D721Med (cell line): ENCODE results near the gene KMT5B.
"Not testable (repeated sequence)": the region's sequence is repeated elsewhere in the genome, so short reads cannot be mapped to it uniquely, and the experiment has no call there.

Source experiments
- DNase-seq: peaks from one replicate; pipeline ENCODE4 v3.0.0; 2011; ENCODE audit warnings: low spot score; ENCODE audit not compliant: insufficient read length
- FAIRE-seq: peaks from 2 replicates; lab custom pipeline; 2011; peaks lifted over from hg19 to GRCh38; lab: Jason Lieb, UNC
- TF ChIP-seq, protein P1 (sequence below): IDR thresholded peaks from 2 replicates; pipeline ENCODE4 v1.5.1; 2012; ENCODE audit warnings: mild to moderate bottlenecking, control low read depth; ENCODE audit not compliant: insufficient read depth; ENCODE audit errors: missing control alignments

KMT5B gene

DNA sequence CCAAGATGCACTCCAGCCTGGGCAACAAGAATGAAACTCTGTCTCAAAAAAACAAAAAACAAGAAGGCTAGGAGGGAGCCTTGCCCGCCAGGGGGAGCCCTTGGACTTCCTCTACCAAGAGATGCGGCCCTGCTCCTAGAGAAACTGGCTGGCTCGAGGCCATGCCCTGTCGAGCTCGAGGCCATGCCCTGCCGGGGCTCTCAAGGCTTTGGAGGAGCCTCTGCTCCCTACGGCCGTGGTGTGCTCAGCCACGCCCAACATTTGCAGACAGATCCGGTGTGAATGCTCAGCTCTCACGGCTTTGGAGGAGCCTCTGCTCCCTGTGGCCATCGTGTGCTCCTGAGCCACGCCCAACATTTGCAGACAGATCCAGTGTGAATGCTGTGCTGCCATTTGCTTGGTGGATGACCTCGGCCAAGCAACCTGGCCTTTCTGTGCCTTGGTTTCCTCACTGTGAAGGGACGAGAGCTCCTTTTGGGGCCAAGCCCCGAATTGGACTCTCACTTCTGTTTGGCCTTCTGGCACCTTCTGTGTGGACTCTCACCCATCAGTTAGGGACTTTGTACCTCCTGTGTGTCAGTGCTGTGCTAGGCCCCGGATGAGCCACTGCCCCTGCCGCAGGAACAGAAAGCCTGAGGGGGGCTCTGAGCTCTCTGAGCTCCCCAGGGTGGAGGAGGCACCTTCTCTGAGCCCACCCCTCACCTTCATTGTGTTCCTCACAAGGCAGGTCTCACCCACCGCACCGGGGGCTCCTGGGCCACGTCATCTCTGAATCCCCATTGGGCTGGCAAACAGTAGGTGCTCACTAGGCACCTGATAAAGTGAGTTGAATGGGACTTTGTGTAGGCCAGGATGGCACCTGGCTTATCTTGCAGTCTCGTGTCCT lies 44.6 kb upstream of the KMT5B start:
- TF ChIP-seq, protein P1, sequence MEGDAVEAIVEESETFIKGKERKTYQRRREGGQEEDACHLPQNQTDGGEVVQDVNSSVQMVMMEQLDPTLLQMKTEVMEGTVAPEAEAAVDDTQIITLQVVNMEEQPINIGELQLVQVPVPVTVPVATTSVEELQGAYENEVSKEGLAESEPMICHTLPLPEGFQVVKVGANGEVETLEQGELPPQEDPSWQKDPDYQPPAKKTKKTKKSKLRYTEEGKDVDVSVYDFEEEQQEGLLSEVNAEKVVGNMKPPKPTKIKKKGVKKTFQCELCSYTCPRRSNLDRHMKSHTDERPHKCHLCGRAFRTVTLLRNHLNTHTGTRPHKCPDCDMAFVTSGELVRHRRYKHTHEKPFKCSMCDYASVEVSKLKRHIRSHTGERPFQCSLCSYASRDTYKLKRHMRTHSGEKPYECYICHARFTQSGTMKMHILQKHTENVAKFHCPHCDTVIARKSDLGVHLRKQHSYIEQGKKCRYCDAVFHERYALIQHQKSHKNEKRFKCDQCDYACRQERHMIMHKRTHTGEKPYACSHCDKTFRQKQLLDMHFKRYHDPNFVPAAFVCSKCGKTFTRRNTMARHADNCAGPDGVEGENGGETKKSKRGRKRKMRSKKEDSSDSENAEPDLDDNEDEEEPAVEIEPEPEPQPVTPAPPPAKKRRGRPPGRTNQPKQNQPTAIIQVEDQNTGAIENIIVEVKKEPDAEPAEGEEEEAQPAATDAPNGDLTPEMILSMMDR = peak; percentile 78
- peak; percentile 89 for DNase-seq
- no peak for FAIRE-seq

DNA sequence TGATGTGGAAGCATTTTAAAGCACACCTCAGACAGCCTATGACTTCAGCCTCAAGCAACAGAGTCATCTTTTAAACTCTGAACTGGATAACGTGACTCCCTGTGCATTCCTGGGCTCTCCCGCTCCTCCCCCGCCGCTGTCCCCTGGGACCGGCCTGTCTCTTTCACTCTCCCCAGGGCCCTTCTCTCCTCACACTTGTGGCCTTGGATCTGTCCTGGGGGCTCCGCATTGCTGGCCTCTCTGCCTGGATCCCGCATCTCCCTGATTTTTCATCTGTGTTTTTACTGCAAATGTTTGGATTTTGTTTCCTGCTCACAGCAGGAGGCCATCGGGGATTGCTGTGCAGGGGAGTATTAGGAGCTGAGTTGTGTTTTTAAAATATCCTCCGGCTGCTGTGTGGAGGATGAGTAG lies 43.2 kb upstream of the KMT5B start:
- FAIRE-seq (no peak), DNase-seq (no peak)
- TF ChIP-seq, protein P1 = no peak

GRCh38 chr11:68255526-68255925 lies 42.4 kb upstream of the KMT5B start:
- FAIRE-seq = no peak
- TF ChIP-seq, protein P1 = no peak
- DNase-seq = no peak

DNA sequence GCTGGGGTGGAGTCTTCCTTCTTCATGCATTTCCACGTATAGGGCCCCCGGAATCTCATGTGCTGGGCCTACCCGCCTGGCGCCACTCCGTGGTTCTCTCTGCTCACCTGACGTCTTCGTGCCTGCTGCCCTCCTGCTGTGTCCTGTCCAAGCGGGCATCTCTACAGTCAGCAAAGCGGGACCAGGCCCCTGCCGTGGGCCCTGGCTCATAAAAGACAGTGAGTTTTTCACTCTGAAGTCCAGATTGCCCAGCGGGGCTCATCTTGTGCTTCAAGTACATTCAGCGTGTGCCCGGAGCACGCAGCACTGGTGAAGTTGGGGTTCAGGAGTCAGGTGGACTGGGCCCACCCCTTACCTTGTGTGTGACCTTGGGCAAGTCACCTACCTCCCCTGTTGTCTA lies 41.3 kb upstream of the KMT5B start:
- no peak for DNase-seq
- no peak for FAIRE-seq
- TF ChIP-seq, protein P1 = no peak

- TF ChIP-seq, protein P1 = no peak
- FAIRE-seq (no peak), DNase-seq (no peak)
These were observed 38.7 kb upstream of the KMT5B start for GRCh38 chr11:68251765-68252164.

DNA sequence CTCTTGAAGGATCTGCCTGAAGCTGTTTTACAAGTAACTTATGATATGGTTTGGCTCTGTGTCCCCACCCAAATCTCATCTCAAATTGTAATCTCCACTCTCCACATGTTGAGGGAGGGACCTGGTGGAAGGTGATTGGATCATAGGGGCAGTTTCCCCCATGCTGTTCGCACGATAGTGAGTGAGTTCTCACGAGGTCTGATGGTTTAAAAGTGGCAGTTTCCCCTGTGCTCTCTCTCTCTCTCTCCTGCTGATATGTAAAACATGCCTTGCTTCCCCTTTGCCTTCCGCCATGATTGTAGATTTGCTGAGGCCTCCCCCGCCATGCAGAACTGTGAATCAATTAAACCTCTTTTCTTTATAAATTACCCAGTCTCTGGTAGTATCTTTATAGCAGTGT lies 31.8 kb upstream of the KMT5B start:
- not testable (repeated sequence) for DNase-seq, FAIRE-seq

DNA sequence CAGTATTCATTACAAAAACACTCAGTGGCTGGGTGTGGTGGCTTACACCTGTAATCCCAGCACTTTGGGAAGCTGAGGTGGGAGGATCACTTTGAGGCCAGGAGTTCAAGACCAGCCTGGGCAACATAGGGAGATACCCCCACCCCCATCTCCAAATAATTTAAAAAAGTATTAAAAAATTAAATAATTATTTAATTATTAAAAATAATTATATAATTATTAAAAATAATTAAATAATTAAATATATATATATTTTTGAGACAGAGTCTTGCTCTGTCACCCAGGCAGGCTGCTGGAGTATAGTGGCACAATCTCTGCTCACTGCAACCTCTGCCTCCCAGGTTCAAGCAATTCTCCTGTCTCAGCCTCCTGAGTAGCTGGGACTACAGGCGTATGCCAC lies 30.8 kb upstream of the KMT5B start:
- FAIRE-seq, DNase-seq: not testable (repeated sequence)

- TF ChIP-seq, protein P1 = no peak
- no peak for FAIRE-seq
- DNase-seq = no peak
These were observed 29.5 kb upstream of the KMT5B start for GRCh38 chr11:68242616-68243015.
